ENCODE results near the gene CNDP2. TPM values are rescaled to one million over a fixed set of nuclear protein-coding genes. Genes with fewer than 3 reads are reported as not detected.

CNDP2 gene
- total RNA-seq, 6 experiments from 2014 or later: 178 to 367 (median 230) TPM

DNA sequence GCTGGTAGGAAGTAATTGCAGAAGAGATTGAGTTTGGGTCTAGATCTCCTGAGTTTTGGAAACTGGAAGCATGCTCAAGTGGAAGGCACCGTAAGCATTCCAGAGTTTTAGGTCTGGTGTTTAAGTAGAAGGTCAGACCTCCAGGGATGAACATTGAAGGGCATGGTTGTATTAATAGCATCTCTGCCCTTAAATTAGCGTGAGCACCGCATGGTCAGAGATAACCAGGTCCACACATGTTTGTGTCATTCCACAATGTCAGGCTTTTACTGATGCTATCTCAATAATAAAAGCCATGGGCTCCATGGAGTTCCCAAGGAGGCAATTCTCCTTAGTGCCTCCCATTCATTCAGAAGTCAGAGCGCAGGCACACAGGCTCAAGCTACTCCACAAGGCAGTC, 73.2 kb downstream of the CNDP2 start:
- H3K4me1 ChIP-seq: peaks cover 0 to 20% (median 4%) of the 10 kb centered on the region in 4 donors
- TF ChIP-seq CTCF (IDR thresholded peaks at IDR 0.05) (no peak), POLR2A (IDR thresholded peaks at IDR 0.05) (no peak)
- no peak for DNase-seq
- H3K4me3 ChIP-seq: no peak overlapping the region
- intact Hi-C loops (cut with DNase I): no loop called here
- no peak for ATAC-seq
- 89% methylated on average over 4 of the region's 4 CpGs for WGBS (ENCODE audit: insufficient coverage, low coverage, low lambda C conversion rate, missing lambda C conversion rate)
- H3K27ac ChIP-seq: no peak overlapping the region
- H3K36me3 ChIP-seq: no peaks in the 10 kb centered on the region
- no peaks in the 10 kb centered on the region for H3K9me3 ChIP-seq
- no peaks in the 10 kb centered on the region for H3K27me3 ChIP-seq

GRCh38 chr18:74570266-74570665, 74.1 kb downstream of the CNDP2 start:
- 42% methylated on average over 4 of the region's 4 CpGs for WGBS (ENCODE audit: insufficient coverage, low coverage, low lambda C conversion rate, missing lambda C conversion rate)
- Histone ChIP-seq H3K27ac (no peak overlapping the region), H3K4me3 (no peak overlapping the region), H3K9me3 (no peaks in the 10 kb centered on the region), H3K4me1 (peaks cover 0 to 13% (median 2%) of the 10 kb centered on the region in 4 donors), H3K27me3 (no peaks in the 10 kb centered on the region), H3K36me3 (no peaks in the 10 kb centered on the region)
- DNase-seq: no peak
- peak in 2 of 4 donors; percentile 59 to 63 for ATAC-seq
- TF ChIP-seq CTCF (IDR thresholded peaks at IDR 0.05) (no peak), POLR2A (IDR thresholded peaks at IDR 0.05) (no peak)
- intact Hi-C loops (cut with DNase I): no loop called here

DNA sequence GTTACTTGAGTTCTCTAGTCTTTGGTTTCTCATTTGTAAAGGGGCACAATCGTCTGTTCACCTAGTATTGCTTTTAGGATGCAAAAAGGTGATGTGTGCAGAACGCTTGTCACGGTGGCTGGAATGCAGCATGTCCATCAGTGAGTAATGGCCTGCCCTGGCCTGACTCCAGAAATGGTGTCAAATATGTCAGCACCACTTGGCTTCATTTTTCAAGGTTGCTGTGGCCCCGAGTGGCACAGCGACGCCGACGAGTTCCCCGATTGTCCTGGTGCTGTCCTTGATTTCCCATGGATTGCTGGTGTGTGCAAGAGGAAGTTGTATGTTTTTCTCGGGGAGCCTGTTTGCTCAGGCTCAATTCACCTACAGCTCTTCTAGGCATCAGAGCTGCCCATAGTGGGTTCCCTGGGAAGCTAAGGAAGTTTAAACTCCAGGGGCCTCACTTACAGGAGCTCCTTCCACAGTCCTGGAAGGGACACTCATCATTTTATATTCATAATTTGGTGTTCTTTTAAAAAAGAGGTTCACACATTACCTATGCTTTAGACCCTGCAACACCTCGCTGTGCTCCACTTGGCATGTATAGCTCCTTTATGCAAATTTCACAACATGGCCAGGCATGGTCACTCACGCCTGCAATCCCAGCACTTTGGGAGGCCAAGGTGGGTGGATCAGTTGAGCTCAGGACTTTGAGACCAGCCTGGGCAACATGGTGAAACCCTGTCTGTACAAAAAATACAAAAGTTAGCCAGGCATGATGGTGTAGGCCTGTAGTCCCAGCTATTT, 75.9 kb downstream of the CNDP2 start:
- no peak for ATAC-seq
- no peak for DNase-seq
- 77% methylated on average over 3 of the region's 12 CpGs for WGBS (ENCODE audit: insufficient coverage, low coverage, low lambda C conversion rate, missing lambda C conversion rate)
- no peaks in the 10 kb centered on the region for H3K4me1 ChIP-seq
- intact Hi-C loops (cut with DNase I): no loop called here
- H3K27ac ChIP-seq: no peak overlapping the region
- H3K36me3 ChIP-seq: no peaks in the 10 kb centered on the region
- no peak overlapping the region for H3K4me3 ChIP-seq
- no peaks in the 10 kb centered on the region for H3K9me3 ChIP-seq
- no peaks in the 10 kb centered on the region for H3K27me3 ChIP-seq
- no peak for TF ChIP-seq CTCF (IDR thresholded peaks at IDR 0.05)
- no peak for TF ChIP-seq POLR2A (IDR thresholded peaks at IDR 0.05)

DNA sequence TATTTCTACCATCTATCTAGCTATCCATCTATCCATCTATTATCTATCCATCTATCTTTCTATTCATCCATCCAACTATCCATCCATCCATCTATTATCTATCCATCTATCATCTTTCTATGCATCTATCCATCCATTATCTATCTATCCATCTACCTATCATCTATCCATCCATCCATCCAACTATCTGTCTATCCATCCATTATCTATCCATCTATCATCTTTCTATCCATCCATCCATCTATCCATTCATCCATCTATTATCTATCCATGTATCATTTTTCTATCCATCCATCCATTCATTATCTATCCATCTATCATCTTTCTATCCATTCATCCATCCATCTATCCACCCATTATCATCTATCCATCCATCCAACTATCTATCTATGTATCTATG, 76.9 kb downstream of the CNDP2 start:
- no peaks in the 10 kb centered on the region for H3K27me3 ChIP-seq
- H3K9me3 ChIP-seq: no peaks in the 10 kb centered on the region
- no peak overlapping the region for H3K27ac ChIP-seq
- ATAC-seq (no peak), DNase-seq (no peak)
- H3K4me3 ChIP-seq: no peak overlapping the region
- no peaks in the 10 kb centered on the region for H3K36me3 ChIP-seq
- TF ChIP-seq CTCF (IDR thresholded peaks at IDR 0.05): no peak
- TF ChIP-seq POLR2A (IDR thresholded peaks at IDR 0.05): no peak
- intact Hi-C loops (cut with DNase I): no loop called here
- no peaks in the 10 kb centered on the region for H3K4me1 ChIP-seq

Other genes with a start within 250 kb of the CNDP2 start
- gene CYB5A, start 204.4 kb upstream of the CNDP2 start, total RNA-seq: 1,000 to 10,000 TPM in 2 of 6 experiments, 100 to 1,000 TPM in 4; 817 to 1,434 (median 907) TPM
- not detected for gene C18orf63, start 180.5 kb upstream of the CNDP2 start, total RNA-seq
- under 1 TPM in 3 of 6 experiments, not detected in 3; 0.06 to 0.37 (median 0.20) TPM for gene DIPK1C, start 39.1 kb upstream of the CNDP2 start, total RNA-seq
- gene CNDP1, start 38.1 kb downstream of the CNDP2 start, total RNA-seq: 10 to 100 TPM; 10.4 to 61.4 (median 28.4) TPM
- 1 to 10 TPM; 4.3 to 8.0 (median 5.7) TPM for gene ZNF407, start 101.5 kb downstream of the CNDP2 start, total RNA-seq